ENCODE measurements around the gene SLC4A8. TPM values are rescaled to one million over a fixed set of nuclear protein-coding genes. Genes with fewer than 3 reads are reported as not detected.

SLC4A8 gene
- total and polyA plus RNA-seq, 2 donors (not counting 3 experiments of a cell fraction or from before 2014, with no cell fraction given): 4.7 to 9.7 TPM

DNA sequence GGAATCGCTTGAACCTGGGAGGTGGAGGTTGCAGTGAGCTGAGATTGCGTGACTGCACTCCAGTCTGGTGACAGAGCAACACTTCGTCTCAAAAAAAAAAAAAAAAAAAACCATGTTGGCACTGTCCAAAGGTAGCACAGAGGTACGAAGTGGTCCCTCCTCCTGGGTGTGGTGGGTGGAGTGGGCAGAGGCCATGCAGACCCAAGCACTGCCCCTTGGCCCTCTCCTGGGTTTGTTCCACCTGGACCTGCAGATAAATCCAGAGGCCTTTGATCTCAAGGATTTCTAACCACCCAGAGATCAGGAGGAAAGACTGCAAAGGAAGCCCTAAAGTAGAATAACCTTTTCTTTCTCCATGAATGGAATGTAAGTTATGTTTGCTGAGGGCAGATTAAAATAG is 24.7 kb upstream of the SLC4A8 start:
- no peaks in the 10 kb centered on the region for H3K79me2 ChIP-seq (ENCODE audit: control insufficient read depth, insufficient read depth, low read length)
- H3K4me3 ChIP-seq (replicated peaks in 1 of 3; ENCODE audit: insufficient read depth in 1 of 3, low read depth in 1 of 3, low read length in 3 of 3): no peak overlapping the region
- H3K9ac ChIP-seq (replicated peaks; ENCODE audit: extremely low read depth, insufficient read depth, low read length): no peak overlapping the region
- H3K4me2 ChIP-seq (ENCODE audit: insufficient read depth, low read length): no peak overlapping the region
- FAIRE-seq: no peak
- H3K4me1 ChIP-seq (ENCODE audit: control insufficient read depth, extremely low read depth, insufficient read depth, low read length): peaks cover 12% of the 10 kb centered on the region
- no peaks in the 10 kb centered on the region for H3K9me3 ChIP-seq (replicated peaks; ENCODE audit: control insufficient read depth, insufficient read depth, low read length)
- POLR2A ChIA-PET: no interaction called here
- no peaks in the 10 kb centered on the region for H3K9me1 ChIP-seq (replicated peaks; ENCODE audit: control insufficient read depth, extremely low read depth, insufficient read depth, low read length)
- no peaks in the 10 kb centered on the region for H3K27me3 ChIP-seq (ENCODE audit: control insufficient read depth in 2 of 2, insufficient read depth in 2 of 2, low read length in 2 of 2)
- dilution Hi-C loops (cut with MboI; ENCODE audit: extremely low pct_ligation_motif_present, low sequenced_read_pairs): no loop called here
- CTCF ChIA-PET: interaction anchor here (2.4 kb wide), 1 partner anchor 19 kb away, joined by 6 read pairs; no protein-coding TSS in a partner anchor
- H4K20me1 ChIP-seq (replicated peaks; ENCODE audit: control insufficient read depth, extremely low read depth, insufficient read depth, low read length): no peaks in the 10 kb centered on the region
- no peak for TF ChIP-seq POLR2AphosphoS5 (IDR thresholded peaks at IDR 0.05; ENCODE audit: insufficient read depth, low read depth, low read length)
- TF ChIP-seq, protein P1, sequence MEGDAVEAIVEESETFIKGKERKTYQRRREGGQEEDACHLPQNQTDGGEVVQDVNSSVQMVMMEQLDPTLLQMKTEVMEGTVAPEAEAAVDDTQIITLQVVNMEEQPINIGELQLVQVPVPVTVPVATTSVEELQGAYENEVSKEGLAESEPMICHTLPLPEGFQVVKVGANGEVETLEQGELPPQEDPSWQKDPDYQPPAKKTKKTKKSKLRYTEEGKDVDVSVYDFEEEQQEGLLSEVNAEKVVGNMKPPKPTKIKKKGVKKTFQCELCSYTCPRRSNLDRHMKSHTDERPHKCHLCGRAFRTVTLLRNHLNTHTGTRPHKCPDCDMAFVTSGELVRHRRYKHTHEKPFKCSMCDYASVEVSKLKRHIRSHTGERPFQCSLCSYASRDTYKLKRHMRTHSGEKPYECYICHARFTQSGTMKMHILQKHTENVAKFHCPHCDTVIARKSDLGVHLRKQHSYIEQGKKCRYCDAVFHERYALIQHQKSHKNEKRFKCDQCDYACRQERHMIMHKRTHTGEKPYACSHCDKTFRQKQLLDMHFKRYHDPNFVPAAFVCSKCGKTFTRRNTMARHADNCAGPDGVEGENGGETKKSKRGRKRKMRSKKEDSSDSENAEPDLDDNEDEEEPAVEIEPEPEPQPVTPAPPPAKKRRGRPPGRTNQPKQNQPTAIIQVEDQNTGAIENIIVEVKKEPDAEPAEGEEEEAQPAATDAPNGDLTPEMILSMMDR (IDR thresholded peaks at IDR 0.05; ENCODE audit: extremely low read depth in 1 of 2, insufficient read depth in 1 of 2, low read depth in 1 of 2, low read length in 2 of 2): no peak
- TF ChIP-seq JUN (IDR thresholded peaks at IDR 0.05; ENCODE audit: borderline replicate concordance, insufficient read depth, insufficient read length, low read depth): no peak
- no peak for TF ChIP-seq MYC (IDR thresholded peaks at IDR 0.05; ENCODE audit: low read depth, low read length)
- TF ChIP-seq FOS (IDR thresholded peaks at IDR 0.05; ENCODE audit: borderline replicate concordance, insufficient read depth, low read length): no peak
- TF ChIP-seq, protein P2, sequence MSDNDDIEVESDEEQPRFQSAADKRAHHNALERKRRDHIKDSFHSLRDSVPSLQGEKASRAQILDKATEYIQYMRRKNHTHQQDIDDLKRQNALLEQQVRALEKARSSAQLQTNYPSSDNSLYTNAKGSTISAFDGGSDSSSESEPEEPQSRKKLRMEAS (IDR thresholded peaks at IDR 0.05; ENCODE audit: insufficient read depth, insufficient read length): no peak
- TF ChIP-seq GATA2 (IDR thresholded peaks at IDR 0.05; ENCODE audit: insufficient read depth, insufficient read length, low read depth, low read length): no peak
- no peak for TF ChIP-seq EZH2 (IDR thresholded peaks at IDR 0.05; ENCODE audit: borderline replicate concordance, low read depth, low read length, severe bottlenecking)
- TF ChIP-seq POLR2A (IDR thresholded peaks at IDR 0.05; ENCODE audit: low read depth, low read length): no peak
- intact Hi-C loops (cut with micrococcal nuclease): no loop called here
- no TSS peak for BruUV-seq (replicated peaks)
- H2AFZ ChIP-seq (ENCODE audit: low read depth, low read length): no peak overlapping the region
- no peak overlapping the region for H3K27ac ChIP-seq (ENCODE audit: insufficient read depth, low read depth, low read length)
- no peaks in the 10 kb centered on the region for H3K36me3 ChIP-seq (ENCODE audit: control insufficient read depth in 2 of 2, extremely low read depth in 1 of 2, insufficient read depth in 2 of 2, low read length in 2 of 2)
- DNase-seq (ENCODE audit: low read depth, low spot score): no peak
